GM12878 (cell line): ENCODE measurements around the gene DUSP16. TPM values are rescaled to one million over a fixed set of nuclear protein-coding genes. Genes with fewer than 3 reads are reported as not detected.

ENCODE experiments used
- ATAC-seq: fragments of 200-7000 bp; cut with Tn5 transposase; 3 replicates; pipeline ENCODE4 v1.9.1; 2020; ENCODE audit warnings: mild to moderate bottlenecking, moderate library complexity
- BruUV-seq: library from RNA; stranded (reverse); fragments of 400-500 nt; replicated peaks from 2 replicates; lab custom pipeline; 2021; lab: Mats Ljungman, UMichigan
- CTCF ChIA-PET: fragments of 300-600 bp; sonication (Branson Sonifier 250); formaldehyde crosslinking; extraction: SDS; loops from one replicate; lab custom pipeline; 2021; ENCODE audit warnings: inconsistent platforms; lab: Yijun Ruan, JAX
- POLR2A ChIA-PET: fragments of 350-600 bp; formaldehyde crosslinking; extraction: SDS; loops from one replicate; lab custom pipeline; 2021; ENCODE audit warnings: inconsistent platforms; lab: Charles Lee
- RAD21 ChIA-PET: fragments of 300-600 bp; sonication (Branson Sonifier 250); formaldehyde crosslinking; loops from one replicate; lab custom pipeline; 2023; ENCODE audit warnings: antibody characterized with exemption; ENCODE audit not compliant: unreplicated experiment; lab: Charles Lee
- SMC1A ChIA-PET: fragments of 300-600 bp; sonication (Branson Sonifier 250); formaldehyde crosslinking; loops from one replicate; lab custom pipeline; 2023; ENCODE audit not compliant: unreplicated experiment, uncharacterized antibody; lab: Charles Lee
- DNase-seq: peaks from one replicate; pipeline ENCODE4 v3.0.0-alpha.2; 2011; ENCODE audit warnings: low read depth, low spot score
- FAIRE-seq: peaks from 3 replicates; lab custom pipeline; 2011; peaks lifted over from hg19 to GRCh38; lab: Jason Lieb, UNC
- H2AFZ ChIP-seq: 2 replicates; pipeline ENCODE4 v1.6.0; 2011; ENCODE audit warnings: low read depth, low read length, control low read depth; ENCODE audit not compliant: control insufficient read depth
- H3K27ac ChIP-seq: 2 replicates; pipeline ENCODE4 v1.5.1; 2011; ENCODE audit warnings: control low read depth; ENCODE audit not compliant: control insufficient read depth, insufficient read depth
- H3K27me3 ChIP-seq, 2 experiments: replicated peaks in 1 of 2; 2 replicates each; pipeline versions ENCODE4 v1.6.0 to v1.6.1; 2011; ENCODE audit warnings: low read length in 1 of 2; ENCODE audit not compliant: control insufficient read depth in 2 of 2, insufficient read depth in 2 of 2
- H3K36me3 ChIP-seq, 2 experiments: 2 replicates each; pipeline ENCODE4 v1.5.1; 2011; ENCODE audit warnings: low read length in 1 of 2; ENCODE audit not compliant: control insufficient read depth in 2 of 2, insufficient read depth in 2 of 2
- H3K4me1 ChIP-seq: 2 replicates; pipeline ENCODE4 v1.6.1; 2011; ENCODE audit warnings: mild to moderate bottlenecking, low read length, moderate library complexity, mixed read lengths; ENCODE audit not compliant: control insufficient read depth, insufficient read depth
- H3K4me2 ChIP-seq: 2 replicates; pipeline ENCODE4 v1.6.0; 2011; ENCODE audit warnings: control low read depth; ENCODE audit not compliant: control insufficient read depth, insufficient read depth
- H3K4me3 ChIP-seq: fragments of 200-600 bp; sonication (generic); 2 replicates; pipeline ENCODE4 v1.5.1; 2016
- H3K79me2 ChIP-seq: 2 replicates; pipeline ENCODE4 v1.6.0; 2011; ENCODE audit warnings: low read length; ENCODE audit not compliant: control insufficient read depth, insufficient read depth
- H3K9ac ChIP-seq: 2 replicates; pipeline ENCODE4 v1.8.0; 2011; ENCODE audit warnings: low read length, control low read depth, mixed read lengths; ENCODE audit not compliant: control insufficient read depth, insufficient read depth
- H3K9me3 ChIP-seq: replicated peaks from 3 replicates; pipeline ENCODE4 v1.5.1; 2011; ENCODE audit warnings: mild to moderate bottlenecking, low read length; ENCODE audit not compliant: control insufficient read depth, insufficient read depth
- H4K20me1 ChIP-seq: 2 replicates; pipeline ENCODE4 v1.6.0; 2011; ENCODE audit not compliant: control insufficient read depth, insufficient read depth
- CREB1 ChIP-seq: IDR thresholded peaks from 2 replicates; pipeline ENCODE4 v1.6.1; 2012; ENCODE audit warnings: low read depth, mild to moderate bottlenecking, inconsistent platforms
- PAX5 ChIP-seq: IDR thresholded peaks from 2 replicates; pipeline ENCODE4 v1.6.1; 2011; ENCODE audit warnings: low read depth, low read length, borderline replicate concordance
- WGBS: methylation state at CpG from one replicate; pipeline ENCODE4 v1.1.6; 2016; ENCODE audit warnings: low lambda C conversion rate; ENCODE audit not compliant: insufficient replicate concordance, insufficient coverage; ENCODE audit errors: missing lambda C conversion rate; 5-methylcytosine and 5-hydroxymethylcytosine counted together
- in situ Hi-C: fragments of 300-500 bp; cut with MboI; formaldehyde crosslinking; loops from 9 replicates; pipeline ENCODE4 v1.14.3; 2018; ENCODE audit warnings: mixed read lengths
- intact Hi-C: fragments of 100-400 bp; cut with micrococcal nuclease; formaldehyde crosslinking; loops from one replicate; pipeline ENCODE4 v1.14.2; 2022; ENCODE audit not compliant: unreplicated experiment
- polyA plus RNA-seq, 11 experiments: library from polyadenylated mRNA; depleted of rRNA in 4 of 11; unstranded in 6 of 11; stranded (reverse) in 5 of 11; fragments of >200 nt; fragmentation: Nextera tagmentation in 4 of 11; fragmentation: Illumina TruSeq in 1 of 11; extraction: Ambion mirVana in 4 of 11; extraction: Trizol in 1 of 11; gene quantifications; 1 replicate in 1 of 11; 2 replicates in 10 of 11; pipeline versions ENCODE4 v1.2.1 to v1.2.3, GENCODE V29; 2011 to 2016; ENCODE audit warnings: inconsistent platforms in 2 of 11, missing spikeins in 2 of 11, low read depth in 1 of 11
- total RNA-seq, 4 experiments: library from RNA; depleted of rRNA in 3 of 4; stranded (reverse); fragments of >200 nt in 3 of 4; fragmentation: Illumina TruSeq in 1 of 4; extraction: Trizol in 1 of 4; gene quantifications; 2 replicates each; pipeline versions ENCODE4 v1.2.1 to v1.2.3, GENCODE V29; 2013 to 2021
- TF ChIP-seq, protein P1 (sequence below): fragments of 450-650 bp; IDR thresholded peaks from 2 replicates; pipeline ENCODE4 v1.6.1; 2016; ENCODE audit warnings: mild to moderate bottlenecking, moderate library complexity, borderline replicate concordance

DUSP16 gene
- total and polyA plus RNA-seq, 10 of the 15 experiments (the other 5 are each of a cell fraction or from before 2014, with no cell fraction given), result 3.9 to 75.3 (median 26.8) TPM

DNA sequence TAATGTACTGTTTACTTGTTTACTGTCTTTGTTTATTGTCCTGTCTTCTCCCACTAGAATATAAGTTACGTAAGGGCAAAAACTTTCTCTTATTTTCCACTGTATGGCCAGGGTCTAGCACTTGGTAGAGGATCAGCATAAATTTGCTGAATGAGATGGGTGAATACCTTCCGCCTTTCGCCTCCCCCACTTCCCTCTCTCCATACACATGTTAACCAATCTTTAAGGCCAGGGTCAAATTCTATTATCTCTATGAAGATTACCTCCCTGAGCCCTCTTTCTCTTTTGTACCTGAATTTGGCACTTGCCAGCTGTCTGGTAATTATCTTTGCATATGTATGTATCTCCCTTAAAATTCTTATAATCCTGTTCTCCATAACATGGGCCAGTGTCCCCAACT, 4.9 kb downstream of the DUSP16 start:
- ATAC-seq (peak; percentile 2; the same call in 1 of the 3 replicates), DNase-seq (no peak)
- intact Hi-C loops, result no loop called here
- peak overlapping the region; percentile 21; the same call in 1 of the 2 replicates for H3K4me2 ChIP-seq
- H3K27me3 ChIP-seq, result no peaks in the 10 kb centered on the region
- ChIA-PET RAD21 (interaction anchor here (0.7 to 4.2 kb wide), 13 partner anchors 8 to 200 kb away, joined by 3 to 24 read pairs (median 5); no protein-coding TSS in a partner anchor), SMC1A (interaction anchor here (0.9 to 5.6 kb wide), 14 partner anchors 9 to 181 kb away, joined by 3 to 34 read pairs (median 6); no protein-coding TSS in a partner anchor), CTCF (interaction anchor here (1.1 to 2.6 kb wide), 3 partner anchors 15 to 181 kb away, joined by 4 to 16 read pairs (median 5); no protein-coding TSS in a partner anchor)
- no peaks in the 10 kb centered on the region; a peak in 2 of 4 replicates for H3K36me3 ChIP-seq
- no peak overlapping the region for H2AFZ ChIP-seq
- H4K20me1 ChIP-seq, result no peaks in the 10 kb centered on the region
- no peak overlapping the region for H3K9ac ChIP-seq
- 98% methylated on average over 3 of the region's 3 CpGs for WGBS
- H3K27ac ChIP-seq, result no peak overlapping the region
- H3K9me3 ChIP-seq, result no peaks in the 10 kb centered on the region
- no peak overlapping the region for H3K4me3 ChIP-seq
- TF ChIP-seq CREB1 (no peak), PAX5 (no peak)
- TF ChIP-seq, protein P1, sequence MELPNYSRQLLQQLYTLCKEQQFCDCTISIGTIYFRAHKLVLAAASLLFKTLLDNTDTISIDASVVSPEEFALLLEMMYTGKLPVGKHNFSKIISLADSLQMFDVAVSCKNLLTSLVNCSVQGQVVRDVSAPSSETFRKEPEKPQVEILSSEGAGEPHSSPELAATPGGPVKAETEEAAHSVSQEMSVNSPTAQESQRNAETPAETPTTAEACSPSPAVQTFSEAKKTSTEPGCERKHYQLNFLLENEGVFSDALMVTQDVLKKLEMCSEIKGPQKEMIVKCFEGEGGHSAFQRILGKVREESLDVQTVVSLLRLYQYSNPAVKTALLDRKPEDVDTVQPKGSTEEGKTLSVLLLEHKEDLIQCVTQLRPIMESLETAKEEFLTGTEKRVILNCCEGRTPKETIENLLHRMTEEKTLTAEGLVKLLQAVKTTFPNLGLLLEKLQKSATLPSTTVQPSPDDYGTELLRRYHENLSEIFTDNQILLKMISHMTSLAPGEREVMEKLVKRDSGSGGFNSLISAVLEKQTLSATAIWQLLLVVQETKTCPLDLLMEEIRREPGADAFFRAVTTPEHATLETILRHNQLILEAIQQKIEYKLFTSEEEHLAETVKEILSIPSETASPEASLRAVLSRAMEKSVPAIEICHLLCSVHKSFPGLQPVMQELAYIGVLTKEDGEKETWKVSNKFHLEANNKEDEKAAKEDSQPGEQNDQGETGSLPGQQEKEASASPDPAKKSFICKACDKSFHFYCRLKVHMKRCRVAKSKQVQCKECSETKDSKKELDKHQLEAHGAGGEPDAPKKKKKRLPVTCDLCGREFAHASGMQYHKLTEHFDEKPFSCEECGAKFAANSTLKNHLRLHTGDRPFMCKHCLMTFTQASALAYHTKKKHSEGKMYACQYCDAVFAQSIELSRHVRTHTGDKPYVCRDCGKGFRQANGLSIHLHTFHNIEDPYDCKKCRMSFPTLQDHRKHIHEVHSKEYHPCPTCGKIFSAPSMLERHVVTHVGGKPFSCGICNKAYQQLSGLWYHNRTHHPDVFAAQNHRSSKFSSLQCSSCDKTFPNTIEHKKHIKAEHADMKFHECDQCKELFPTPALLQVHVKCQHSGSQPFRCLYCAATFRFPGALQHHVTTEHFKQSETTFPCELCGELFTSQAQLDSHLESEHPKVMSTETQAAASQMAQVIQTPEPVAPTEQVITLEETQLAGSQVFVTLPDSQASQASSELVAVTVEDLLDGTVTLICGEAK, result no peak
- TF ChIP-seq, all 136 proteins: peak for 0
- in situ Hi-C loops, result loop anchor here (5.0 kb wide), 1 partner anchor 160 kb away; the partner anchor contains the start of gene CDKN1B
- POLR2A ChIA-PET, result interaction anchor here (0.6 to 3.1 kb wide), 6 partner anchors 10 to 162 kb away, joined by 3 to 29 read pairs (median 4); no protein-coding TSS in a partner anchor
- peaks cover 81% of the 10 kb centered on the region for H3K79me2 ChIP-seq
- no peak for FAIRE-seq
- BruUV-seq, result TSS peak; percentile 2
- peaks cover 3% of the 10 kb centered on the region; the same call in 1 of the 2 replicates for H3K4me1 ChIP-seq
